NCI-H2029 (cell line): ENCODE results near the gene DNAJC10.

Experiments used
- DNase-seq: peaks from one replicate; lab custom pipeline; 2025; lab: John Stamatoyannopoulos, UW

The DNAJC10 gene

DNA sequence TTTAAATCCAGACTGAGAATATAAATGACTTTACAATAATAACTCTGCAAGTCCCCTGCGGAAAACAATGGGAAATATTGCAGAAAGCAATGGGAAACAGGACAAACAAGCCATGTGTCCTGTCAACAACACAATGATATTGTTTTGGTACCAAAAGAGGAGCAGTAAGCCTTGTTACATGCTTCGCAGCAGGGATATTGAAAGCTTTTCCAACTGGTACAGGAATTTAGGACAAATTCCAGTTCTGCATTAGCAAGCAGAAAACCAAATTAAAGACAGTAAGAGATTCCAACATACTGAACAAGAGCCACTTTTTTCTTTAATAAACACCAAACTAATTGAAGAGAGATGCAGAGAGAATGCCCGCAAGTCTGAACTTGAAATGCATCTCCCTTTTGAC, 120.4 kb downstream of the DNAJC10 start:
- no peak for DNase-seq
